T follicular helper cell (primary cell): Measurements from ENCODE around the gene CHST7.
A peak's percentile ranks its signal among the peaks of the same experiment; 100 is the strongest.

Experiments
- DNase-seq: peaks from one replicate; pipeline ENCODE4 v3.0.0-alpha.2; 2020; ENCODE audit warnings: low read depth

CHST7 gene

GRCh38 chrX:46573892-46574773, 568 bp downstream of the CHST7 start:
- peak; percentile 77 for DNase-seq

DNA sequence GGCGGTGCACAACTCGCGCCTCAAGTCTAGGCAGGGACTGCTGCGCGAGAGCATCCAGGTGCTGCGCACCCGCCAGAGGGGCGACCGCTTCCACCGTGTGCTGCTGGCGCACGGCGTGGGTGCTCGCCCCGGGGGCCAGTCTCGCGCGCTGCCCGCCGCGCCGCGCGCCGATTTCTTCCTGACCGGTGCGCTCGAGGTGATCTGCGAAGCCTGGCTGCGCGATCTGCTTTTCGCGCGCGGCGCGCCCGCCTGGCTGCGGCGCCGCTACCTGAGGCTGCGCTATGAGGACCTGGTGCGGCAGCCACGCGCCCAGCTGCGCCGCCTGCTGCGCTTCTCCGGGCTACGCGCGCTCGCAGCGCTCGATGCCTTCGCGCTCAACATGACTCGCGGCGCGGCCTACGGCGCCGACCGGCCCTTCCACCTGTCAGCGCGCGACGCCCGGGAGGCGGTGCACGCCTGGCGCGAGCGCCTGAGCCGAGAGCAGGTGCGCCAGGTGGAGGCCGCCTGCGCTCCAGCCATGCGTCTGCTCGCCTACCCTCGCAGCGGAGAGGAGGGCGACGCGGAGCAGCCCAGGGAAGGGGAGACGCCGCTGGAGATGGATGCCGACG, 1.3 kb downstream of the CHST7 start:
- DNase-seq = peak; percentile 35

GRCh38 chrX:46575586-46575985, 2.0 kb downstream of the CHST7 start:
- DNase-seq = no peak

DNA sequence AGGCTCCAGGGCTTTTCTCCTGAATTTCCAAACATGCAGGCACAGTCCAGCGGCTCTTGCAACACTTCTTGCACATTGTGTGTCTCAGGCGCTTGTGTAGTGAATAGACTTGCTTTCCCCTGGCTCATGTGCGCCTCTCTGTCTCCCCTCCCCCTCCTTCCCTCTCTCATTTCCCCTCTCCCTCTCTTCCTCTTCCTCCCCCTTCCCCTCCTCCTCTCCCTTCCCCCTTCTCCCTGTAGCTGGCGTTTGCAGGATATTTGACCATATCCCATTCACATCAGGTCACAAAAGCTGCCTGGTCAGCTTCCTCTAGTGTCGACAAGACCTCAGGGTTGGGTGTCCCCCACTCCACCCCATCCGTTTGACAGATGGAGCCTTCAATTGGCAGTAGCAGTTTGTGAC, 2.4 kb downstream of the CHST7 start:
- DNase-seq = no peak

DNA sequence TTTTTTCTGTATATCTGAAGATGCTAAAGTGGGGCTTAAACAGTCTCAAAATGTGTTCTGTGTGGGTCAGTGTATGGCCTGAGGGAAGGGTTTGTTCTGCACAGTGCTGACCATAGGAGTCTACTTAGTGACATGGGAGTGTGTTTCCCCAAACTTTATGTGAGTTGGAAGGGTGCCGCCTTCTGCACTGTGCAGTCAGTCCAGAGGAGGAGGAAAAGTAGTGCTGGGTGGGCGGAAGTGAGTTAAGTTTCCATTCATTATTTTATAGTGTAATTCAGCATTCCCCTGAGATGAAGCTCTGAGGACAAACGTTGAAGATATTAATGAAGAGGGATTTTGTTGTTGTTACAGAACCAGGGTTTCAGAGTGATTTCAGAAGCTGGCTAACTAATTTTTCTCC, 2.9 kb downstream of the CHST7 start:
- DNase-seq = no peak

DNA sequence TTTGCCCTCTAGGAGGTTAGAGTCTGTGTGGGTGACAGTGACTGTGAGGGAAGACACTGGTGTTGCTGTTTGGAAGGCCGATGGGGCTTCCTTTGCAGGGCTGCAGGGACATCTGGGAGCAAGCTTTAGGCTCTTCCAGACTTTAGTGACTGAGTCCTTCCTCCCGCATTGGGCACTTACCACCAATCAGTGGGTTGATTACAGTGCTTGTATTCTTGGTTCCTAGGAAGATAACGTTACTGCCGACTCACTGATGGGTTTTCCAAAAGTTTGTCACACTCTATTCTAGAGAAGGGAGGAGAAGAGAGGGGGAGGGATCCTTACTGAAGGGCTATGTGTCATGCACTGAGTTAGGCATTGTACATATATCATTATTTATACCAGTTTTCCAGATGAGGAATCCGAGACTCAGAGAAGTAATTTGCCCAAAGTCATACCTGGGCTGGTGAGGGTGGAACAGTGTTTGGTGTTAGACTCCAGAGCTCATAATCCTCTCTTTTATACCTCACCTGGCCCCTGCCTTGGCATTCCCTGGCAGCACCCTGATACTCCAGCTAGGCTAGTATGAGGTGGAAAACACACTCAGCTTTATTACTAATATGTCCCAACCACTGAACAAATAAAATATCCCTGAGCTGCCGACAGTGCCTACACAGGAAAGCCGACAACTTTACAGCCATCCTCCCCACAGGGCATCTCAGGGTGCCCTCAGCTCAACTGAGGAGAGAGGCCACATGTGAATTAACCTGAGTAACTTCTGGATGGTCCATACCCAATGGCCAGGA, 3.8 kb downstream of the CHST7 start:
- no peak for DNase-seq

GRCh38 chrX:46579250-46579649, 5.7 kb downstream of the CHST7 start:
- no peak for DNase-seq

DNA sequence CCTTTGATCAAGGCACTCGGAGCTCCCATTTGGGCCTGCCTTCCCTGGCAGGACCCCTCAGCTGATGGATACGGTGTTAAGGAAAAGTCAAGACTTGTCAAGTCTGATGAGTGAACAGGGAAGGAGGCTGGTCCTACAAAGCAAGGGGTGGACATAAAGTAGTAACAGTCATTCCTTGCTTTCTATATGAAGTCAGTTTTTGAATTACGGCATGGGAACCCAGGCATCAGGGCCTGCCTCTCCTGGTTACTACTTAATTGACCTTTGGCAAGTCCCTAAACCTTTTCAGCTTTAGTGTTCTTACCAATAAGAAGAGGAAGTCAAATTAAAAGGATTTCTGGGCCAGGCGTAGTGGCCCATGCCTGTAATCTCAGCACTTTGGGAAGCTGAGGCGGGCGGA, 7.0 kb downstream of the CHST7 start:
- no peak for DNase-seq

GRCh38 chrX:46582325-46582724, 8.8 kb downstream of the CHST7 start:
- DNase-seq = no peak

DNA sequence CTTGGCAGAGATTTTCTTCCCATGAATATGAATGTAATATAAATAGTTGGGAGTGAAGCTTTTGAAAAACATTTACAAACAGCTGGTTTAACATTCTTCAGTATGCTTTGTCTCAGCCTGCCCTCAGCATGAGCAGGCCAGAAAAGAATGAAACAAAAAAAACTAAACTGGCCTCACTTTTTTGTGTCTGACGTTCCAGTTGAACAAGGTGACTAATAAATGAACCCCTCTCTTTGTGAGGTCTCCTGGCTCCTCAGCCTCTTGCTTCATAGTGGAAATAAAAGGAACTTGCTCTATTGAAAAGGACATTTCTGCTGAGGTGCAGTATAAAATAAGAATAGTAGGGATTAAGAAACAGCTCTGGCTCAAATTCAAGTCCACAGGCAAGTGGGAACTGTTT, 9.4 kb downstream of the CHST7 start:
- DNase-seq = no peak

- no peak for DNase-seq
These were observed 11.2 kb downstream of the CHST7 start for GRCh38 chrX:46584736-46585135.

- DNase-seq = no peak
These were observed 13.6 kb downstream of the CHST7 start for GRCh38 chrX:46587158-46587557.

DNA sequence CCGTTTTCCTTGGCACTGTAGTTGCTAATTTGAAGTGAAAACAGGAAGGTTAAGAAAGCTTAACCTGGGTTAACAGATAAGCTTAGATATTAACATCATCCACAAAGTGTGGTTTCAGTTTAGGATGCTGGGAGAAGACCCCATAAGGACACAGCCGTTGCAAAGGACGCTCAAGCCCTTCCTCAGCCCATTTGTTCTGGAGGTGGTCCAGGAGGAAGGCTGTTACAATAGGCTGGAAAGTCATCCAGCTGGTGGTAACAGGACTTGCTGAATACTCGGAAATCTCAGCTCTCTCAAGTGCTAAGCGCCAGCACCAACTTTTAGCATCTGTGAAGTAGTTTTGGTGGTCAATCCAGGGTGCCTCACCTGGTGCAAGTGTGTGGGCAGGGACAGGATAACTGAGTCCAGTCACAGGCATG, 14.2 kb downstream of the CHST7 start:
- DNase-seq = no peak

- peak; percentile 36 for DNase-seq
These were observed 14.7 kb downstream of the CHST7 start for GRCh38 chrX:46588263-46588662.

GRCh38 chrX:46589977-46590723, 16.6 kb downstream of the CHST7 start:
- no peak for DNase-seq

DNA sequence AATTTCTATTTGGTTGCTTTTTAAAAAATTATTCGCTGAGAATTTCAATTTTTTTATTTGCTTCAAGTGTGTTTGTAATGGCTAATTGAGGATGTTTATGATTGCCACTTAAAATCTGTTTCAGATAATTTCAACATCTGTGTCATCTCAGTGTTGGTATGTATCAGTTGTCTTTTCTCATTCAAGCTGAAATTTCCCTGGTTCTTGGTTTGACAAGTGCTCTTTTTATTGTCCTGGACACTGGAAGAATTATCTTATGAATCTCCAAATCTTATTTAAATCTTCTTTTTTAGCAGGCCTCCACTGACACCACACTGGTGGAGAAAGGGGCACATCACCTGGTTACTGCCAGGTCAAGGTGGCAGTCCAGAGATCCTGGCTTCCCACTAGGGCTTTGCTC, 21.5 kb downstream of the CHST7 start:
- no peak for DNase-seq

DNA sequence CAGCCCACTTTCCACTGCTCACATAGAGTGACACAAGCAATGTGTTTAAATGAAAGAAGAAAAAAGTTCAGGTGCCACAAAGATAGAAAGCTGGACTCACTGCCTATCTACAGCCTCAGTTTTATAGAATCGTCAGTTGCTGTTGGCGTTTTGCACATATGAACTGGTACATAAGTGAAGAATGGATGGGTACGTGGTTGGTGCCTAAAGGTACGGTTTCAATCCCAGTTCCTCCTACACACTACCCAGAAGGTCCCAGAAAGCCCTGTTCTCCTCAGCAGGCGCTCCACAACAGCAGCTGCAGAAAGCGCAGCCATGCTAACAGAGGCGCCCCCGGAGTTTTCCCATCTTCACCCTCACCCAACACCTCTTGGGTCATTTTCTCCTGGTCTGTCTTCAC, 23.6 kb downstream of the CHST7 start:
- no peak for DNase-seq

GRCh38 chrX:46597771-46598170, 24.2 kb downstream of the CHST7 start:
- DNase-seq = no peak

DNA sequence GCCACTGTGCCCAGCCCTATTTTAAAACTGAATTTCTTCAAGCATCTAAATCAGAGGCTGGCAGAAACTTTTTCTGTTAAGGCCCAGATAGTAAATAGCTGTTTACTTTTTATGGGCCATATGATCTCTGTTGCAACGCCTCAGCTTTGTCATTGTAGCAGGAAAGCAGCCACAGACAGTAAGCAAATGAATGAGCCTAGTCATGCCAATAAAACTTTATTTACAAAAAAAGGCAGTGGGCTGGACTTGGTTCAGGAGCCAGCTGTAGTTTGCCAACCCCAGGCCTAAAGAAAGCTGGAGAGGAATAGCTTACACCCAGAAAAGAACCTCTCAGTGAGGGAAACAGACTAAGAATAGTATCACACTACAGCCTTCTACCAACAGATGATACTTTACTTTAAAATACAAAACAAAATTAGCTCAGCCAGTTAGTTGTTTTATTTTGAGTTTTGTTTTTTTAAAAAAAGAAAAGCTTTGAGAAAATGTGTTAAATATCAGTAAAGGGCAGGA, 25.5 kb downstream of the CHST7 start:
- no peak for DNase-seq

GRCh38 chrX:46601283-46601682, 27.7 kb downstream of the CHST7 start:
- DNase-seq = no peak

- DNase-seq = no peak
These were observed 29.0 kb downstream of the CHST7 start for GRCh38 chrX:46602468-46603102.
